Measurements from ENCODE around the gene MAT2A.

DNA sequence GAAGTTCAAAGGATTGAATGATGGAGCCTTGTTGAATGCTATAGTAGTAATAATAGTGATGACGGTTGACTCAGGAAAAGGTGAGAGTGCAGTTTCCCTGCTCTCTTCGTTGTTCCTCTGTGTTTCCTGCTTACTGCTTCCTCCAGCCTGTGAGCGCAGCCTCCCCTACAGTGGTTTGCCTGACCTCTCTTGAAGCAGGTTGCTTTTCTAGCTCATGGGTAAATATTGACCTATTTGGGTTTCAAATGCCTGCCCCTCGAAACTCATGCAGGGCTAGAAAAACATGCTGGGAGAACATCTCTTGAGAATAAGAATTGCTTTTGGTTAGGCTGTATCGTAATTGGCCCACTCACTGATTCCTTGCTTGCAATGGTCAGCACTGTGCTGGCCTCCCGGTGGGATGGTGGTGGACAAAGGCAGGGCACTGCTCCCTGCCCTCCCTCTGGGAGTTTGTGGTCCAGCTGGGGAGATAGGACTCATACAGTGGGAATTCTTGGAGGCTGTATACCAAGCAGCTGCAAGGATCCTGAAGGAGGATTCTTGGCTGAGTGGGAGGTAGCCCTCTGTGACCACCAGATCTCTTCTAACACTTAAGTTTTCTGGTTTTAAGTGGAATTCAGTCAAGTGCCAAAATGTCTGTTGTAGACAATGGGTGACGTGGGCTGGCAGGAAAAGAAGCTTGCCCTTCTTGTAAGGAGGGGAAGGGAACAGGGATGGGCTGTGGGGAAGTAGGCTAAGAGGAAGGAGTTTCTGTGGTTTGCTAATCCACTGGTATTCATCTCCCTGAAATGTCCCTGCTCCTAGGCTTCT is 51.2 kb downstream of the MAT2A start:
- TF ChIP-seq, protein P1, sequence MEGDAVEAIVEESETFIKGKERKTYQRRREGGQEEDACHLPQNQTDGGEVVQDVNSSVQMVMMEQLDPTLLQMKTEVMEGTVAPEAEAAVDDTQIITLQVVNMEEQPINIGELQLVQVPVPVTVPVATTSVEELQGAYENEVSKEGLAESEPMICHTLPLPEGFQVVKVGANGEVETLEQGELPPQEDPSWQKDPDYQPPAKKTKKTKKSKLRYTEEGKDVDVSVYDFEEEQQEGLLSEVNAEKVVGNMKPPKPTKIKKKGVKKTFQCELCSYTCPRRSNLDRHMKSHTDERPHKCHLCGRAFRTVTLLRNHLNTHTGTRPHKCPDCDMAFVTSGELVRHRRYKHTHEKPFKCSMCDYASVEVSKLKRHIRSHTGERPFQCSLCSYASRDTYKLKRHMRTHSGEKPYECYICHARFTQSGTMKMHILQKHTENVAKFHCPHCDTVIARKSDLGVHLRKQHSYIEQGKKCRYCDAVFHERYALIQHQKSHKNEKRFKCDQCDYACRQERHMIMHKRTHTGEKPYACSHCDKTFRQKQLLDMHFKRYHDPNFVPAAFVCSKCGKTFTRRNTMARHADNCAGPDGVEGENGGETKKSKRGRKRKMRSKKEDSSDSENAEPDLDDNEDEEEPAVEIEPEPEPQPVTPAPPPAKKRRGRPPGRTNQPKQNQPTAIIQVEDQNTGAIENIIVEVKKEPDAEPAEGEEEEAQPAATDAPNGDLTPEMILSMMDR (optimal IDR thresholded peaks at IDR 0.05 in 1 of 3, IDR thresholded peaks at IDR 0.05 in 1 of 3, conservative IDR thresholded peaks at IDR 0.05 in 1 of 3; ENCODE audit: extremely low read depth in 1 of 3, insufficient read depth in 2 of 3, low read length in 3 of 3), result no peak
- TF ChIP-seq EZH2 (IDR thresholded peaks at IDR 0.05; ENCODE audit: low read length), result no peak
